HUES6 (cell line): ENCODE data around the gene CELSR1.
"Not testable (repeated sequence)": the region's sequence is repeated elsewhere in the genome, so short reads cannot be mapped to it uniquely, and the experiment has no call there.

Experiments
- H3K27ac ChIP-seq: 2 replicates; pipeline ENCODE4 v1.7.0; 2013; ENCODE audit warnings: low read depth, mild to moderate bottlenecking, low read length, inconsistent platforms
- H3K27me3 ChIP-seq: 2 replicates; pipeline ENCODE4 v1.6.1; 2013; ENCODE audit warnings: low read length; ENCODE audit not compliant: control insufficient read depth, insufficient read depth
- H3K36me3 ChIP-seq: 2 replicates; pipeline ENCODE4 v1.6.1; 2013; ENCODE audit warnings: low read length; ENCODE audit not compliant: control insufficient read depth, insufficient read depth
- H3K4me1 ChIP-seq: 2 replicates; pipeline ENCODE4 v1.6.1; 2013; ENCODE audit warnings: low read length; ENCODE audit not compliant: control insufficient read depth, insufficient read depth
- H3K4me3 ChIP-seq: 2 replicates; pipeline ENCODE4 v1.5.1; 2013; ENCODE audit warnings: low read depth, low read length
- H3K9ac ChIP-seq: one replicate; pipeline ENCODE4 v1.6.1; 2013; ENCODE audit warnings: mild to moderate bottlenecking, low read length
- H3K9me3 ChIP-seq: 2 replicates; pipeline ENCODE4 v1.6.1; 2013; ENCODE audit warnings: low read depth, low read length; ENCODE audit not compliant: control insufficient read depth, insufficient read depth

CELSR1 gene

DNA sequence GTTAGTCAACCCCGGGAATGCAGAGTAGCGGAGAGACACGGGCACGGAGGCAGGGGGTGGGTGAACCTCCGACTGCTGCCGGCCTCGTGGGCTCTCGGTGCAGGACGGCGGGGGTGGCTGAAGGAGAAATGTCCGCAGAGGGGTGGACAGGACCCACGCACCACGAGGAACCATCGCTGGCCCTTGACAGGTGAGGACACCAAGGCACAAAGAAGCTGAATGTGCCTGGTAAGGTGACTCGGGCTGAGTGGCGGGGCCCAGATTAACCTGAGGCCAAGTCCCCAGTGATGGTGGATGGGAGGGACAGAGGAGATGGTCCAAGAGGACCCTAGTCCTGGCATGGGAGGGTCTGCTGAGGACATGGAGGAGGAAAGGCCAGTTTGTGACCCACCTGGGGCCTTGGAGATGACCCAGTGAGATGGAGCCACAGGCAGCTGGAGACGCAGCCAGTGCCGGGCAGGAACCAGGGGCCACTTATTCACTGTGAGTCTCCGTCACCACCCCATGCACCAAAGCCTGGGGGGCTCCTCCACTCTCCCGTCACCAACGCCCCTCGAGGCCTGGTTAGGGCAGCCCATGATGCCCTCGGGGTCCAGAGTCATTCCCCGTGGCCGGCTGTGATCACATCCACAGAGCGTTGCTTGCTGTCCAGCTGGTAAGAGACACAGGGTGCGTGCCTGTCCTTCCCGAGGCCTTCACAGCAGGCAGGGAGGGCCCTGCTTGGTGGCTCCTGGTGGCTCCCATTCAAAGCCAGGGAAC lies 64.2 kb downstream of the CELSR1 start:
- H3K27me3 ChIP-seq, result no peaks in the 10 kb centered on the region
- H3K9me3 ChIP-seq, result peaks cover 6% of the 10 kb centered on the region; the same call in 1 of the 2 replicates
- no peak overlapping the region for H3K27ac ChIP-seq
- no peaks in the 10 kb centered on the region for H3K36me3 ChIP-seq
- H3K4me1 ChIP-seq, result peaks cover 6% of the 10 kb centered on the region; the same call in 1 of the 2 replicates
- no peak overlapping the region for H3K9ac ChIP-seq
- no peak overlapping the region for H3K4me3 ChIP-seq

DNA sequence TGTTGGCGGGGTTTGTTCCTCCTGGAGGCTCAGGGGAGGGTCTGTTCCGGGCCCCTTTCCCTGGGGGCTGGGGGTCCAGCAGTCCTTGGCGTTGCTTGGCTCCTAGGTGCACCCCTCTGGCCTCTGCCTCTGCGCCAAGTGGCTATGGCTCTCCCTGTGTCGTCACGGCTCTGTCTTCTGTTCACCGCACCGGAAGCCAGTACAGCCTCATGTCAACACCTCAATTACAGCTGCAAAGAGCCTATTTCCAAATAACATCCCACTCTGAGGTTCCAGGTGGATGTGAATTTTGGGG lies 64.8 kb downstream of the CELSR1 start:
- Histone ChIP-seq H3K9me3 (peaks cover 6% of the 10 kb centered on the region; the same call in 1 of the 2 replicates), H3K27me3 (no peaks in the 10 kb centered on the region), H3K4me3 (no peak overlapping the region), H3K36me3 (no peaks in the 10 kb centered on the region), H3K4me1 (peaks cover 6% of the 10 kb centered on the region; the same call in 1 of the 2 replicates), H3K27ac (no peak overlapping the region), H3K9ac (no peak overlapping the region)

DNA sequence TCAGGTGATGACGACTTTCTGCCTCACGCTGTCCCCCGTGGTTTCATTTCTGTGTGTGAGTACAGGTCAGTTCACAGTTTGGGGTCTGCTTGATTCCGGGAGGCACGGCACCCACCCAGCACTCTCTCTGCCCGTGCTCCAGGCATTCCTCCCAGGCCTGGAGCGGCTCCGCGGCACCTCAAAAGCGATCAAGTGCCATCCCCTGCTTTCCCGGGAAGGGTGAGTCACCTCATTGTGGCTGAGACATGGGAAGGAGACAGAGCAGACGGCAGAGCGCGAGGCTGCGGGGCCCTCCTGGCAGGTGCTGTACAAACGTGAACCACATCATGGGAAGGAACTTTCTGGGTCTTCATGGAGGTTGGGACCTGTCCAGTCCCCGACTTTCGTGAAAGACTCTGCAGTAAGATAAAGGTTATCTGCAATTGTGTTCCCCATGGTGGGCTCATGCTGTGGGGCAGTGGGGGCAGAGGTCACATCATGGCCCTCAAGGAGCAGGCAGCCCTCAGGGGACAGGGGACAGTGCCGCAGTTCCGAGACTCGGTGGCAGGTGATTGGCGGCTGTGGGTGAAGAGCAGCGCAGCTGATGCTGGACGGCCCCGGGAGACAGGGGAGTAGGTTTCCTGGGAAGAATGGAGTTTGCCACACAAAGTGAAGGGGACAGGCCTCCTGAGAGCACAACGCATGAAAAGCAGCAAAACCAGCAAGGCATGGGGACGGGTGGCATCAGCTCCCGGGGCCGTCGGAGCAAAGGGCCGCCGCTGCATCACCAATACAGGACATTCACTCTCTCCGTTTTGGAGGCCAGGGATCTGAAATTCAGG lies 65.3 kb downstream of the CELSR1 start:
- H3K9ac ChIP-seq, result peak overlapping the region; percentile 43
- H3K9me3 ChIP-seq, result peaks cover 6% of the 10 kb centered on the region; the same call in 1 of the 2 replicates
- no peaks in the 10 kb centered on the region for H3K36me3 ChIP-seq
- peaks cover 6% of the 10 kb centered on the region; the same call in 1 of the 2 replicates for H3K4me1 ChIP-seq
- no peaks in the 10 kb centered on the region for H3K27me3 ChIP-seq
- no peak overlapping the region for H3K27ac ChIP-seq
- H3K4me3 ChIP-seq, result no peak overlapping the region

DNA sequence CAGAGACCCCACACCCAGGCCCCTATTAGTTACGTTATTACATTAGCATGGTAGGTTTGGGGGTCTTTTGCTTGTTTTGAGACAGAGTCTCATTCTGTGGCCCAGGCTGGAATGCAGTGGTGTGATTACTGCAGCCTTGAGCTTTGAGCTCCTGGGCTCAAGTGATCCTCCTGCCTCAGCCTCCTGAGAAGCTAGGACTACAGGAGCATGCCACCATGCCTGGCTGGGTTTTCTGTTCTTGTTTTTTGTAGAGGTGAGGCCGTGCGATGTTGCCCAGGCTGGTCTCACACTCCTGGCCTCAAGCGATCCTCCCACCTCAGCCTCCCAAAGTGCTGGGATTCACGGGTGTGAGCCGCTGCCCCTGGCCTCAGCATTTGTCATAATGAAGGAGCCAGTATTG lies 66.1 kb downstream of the CELSR1 start:
- H3K27me3 ChIP-seq, H3K36me3 ChIP-seq, H3K9ac ChIP-seq, H3K4me1 ChIP-seq, H3K9me3 ChIP-seq, H3K27ac ChIP-seq, H3K4me3 ChIP-seq: not testable (repeated sequence)

DNA sequence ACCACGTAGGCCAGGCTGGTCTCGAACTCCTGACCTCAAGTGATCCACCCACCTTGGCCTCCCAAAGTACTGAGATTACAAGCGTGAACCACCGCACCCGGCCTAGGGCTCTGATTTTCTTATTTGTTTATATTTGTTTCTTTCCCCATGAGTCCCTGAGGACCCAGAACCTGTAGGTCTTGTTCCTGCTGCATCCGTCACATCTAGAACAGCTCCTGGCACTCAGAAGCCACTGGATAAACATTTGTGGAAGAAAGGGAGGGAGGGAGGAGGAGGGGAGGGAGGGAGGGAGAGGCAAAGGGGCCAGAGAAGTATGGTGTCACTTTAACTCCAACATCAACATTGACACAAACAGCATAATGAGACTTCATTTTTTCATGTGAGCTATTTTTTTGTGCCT lies 67.7 kb downstream of the CELSR1 start:
- no peaks in the 10 kb centered on the region for H3K9me3 ChIP-seq
- H3K36me3 ChIP-seq, result no peaks in the 10 kb centered on the region
- H3K27ac ChIP-seq, result no peak overlapping the region
- H3K27me3 ChIP-seq, result no peaks in the 10 kb centered on the region
- H3K4me1 ChIP-seq, result peaks cover 6% of the 10 kb centered on the region; the same call in 1 of the 2 replicates
- H3K4me3 ChIP-seq, result no peak overlapping the region
- H3K9ac ChIP-seq, result no peak overlapping the region

DNA sequence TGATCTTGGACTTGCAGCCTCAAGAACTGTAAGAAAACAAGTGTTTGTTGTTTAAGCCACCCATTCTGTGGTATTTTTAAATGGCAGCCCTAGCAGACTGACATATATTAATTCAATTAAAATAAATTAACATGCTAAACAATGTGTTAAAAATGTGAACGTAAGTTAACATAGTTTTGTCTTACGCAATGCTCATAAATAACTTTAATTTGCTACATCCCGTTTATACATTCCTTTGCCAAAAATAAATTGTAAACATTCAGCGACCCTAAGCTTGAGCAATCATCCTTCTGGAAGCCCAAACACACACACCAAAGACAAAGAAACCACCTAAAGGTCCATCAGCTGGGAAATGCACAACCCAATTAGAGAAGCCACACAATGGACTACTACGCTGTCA lies 70.4 kb downstream of the CELSR1 start:
- Histone ChIP-seq H3K4me1 (peaks cover 4% of the 10 kb centered on the region; the same call in 1 of the 2 replicates), H3K4me3 (no peak overlapping the region), H3K27ac (no peak overlapping the region), H3K36me3 (peaks cover 12% of the 10 kb centered on the region; the same call in 1 of the 2 replicates), H3K27me3 (no peaks in the 10 kb centered on the region), H3K9ac (no peak overlapping the region), H3K9me3 (no peaks in the 10 kb centered on the region)

DNA sequence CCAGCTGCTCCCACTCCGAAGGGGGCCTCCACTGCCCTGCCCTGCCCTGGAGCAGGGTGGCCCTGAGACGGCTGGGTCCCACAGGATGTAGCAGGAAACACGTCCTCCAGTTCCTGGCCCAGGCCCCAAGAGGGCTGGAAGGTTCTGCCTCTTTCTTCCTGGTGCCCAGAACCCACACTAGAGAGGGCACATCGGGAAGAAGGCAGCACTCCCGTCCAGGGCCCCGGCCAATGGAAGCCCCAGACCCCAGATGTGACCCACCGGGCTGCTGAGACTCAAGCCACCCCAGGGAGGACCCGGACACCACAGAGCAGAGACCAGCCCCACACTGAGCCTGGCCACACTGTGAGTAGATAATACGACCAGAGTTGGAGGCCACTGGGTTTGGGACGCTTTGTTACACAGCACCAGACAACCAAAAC lies 71.2 kb downstream of the CELSR1 start:
- Histone ChIP-seq H3K27me3 (no peaks in the 10 kb centered on the region), H3K9ac (no peak overlapping the region), H3K36me3 (peaks cover 12% of the 10 kb centered on the region; the same call in 1 of the 2 replicates), H3K4me3 (no peak overlapping the region), H3K27ac (no peak overlapping the region), H3K9me3 (no peaks in the 10 kb centered on the region), H3K4me1 (no peaks in the 10 kb centered on the region; the same call in 1 of the 2 replicates)

DNA sequence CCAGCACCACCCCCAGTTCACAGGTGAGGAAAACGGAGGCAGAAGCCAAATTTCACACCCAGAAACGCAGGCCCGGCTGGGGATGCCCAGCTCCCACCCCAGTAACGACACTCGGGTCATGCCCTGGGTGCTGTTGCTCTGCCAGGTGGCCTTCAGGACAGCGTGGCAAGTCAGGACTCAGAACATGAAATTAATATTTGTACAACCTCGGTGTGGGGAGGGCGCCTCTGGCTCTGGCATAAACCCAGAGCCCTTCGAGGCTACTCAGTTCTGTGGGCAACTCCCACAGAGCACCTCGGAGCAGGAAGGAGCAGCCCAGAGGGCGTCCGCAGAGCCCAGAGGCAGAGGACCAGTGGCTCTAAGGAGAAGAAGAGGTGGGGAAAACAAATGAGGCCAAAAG lies 71.6 kb downstream of the CELSR1 start:
- Histone ChIP-seq H3K4me1 (no peaks in the 10 kb centered on the region; the same call in 1 of the 2 replicates), H3K4me3 (no peak overlapping the region), H3K9ac (no peak overlapping the region), H3K9me3 (no peaks in the 10 kb centered on the region), H3K36me3 (peaks cover 12% of the 10 kb centered on the region; the same call in 1 of the 2 replicates), H3K27ac (no peak overlapping the region), H3K27me3 (no peaks in the 10 kb centered on the region)

DNA sequence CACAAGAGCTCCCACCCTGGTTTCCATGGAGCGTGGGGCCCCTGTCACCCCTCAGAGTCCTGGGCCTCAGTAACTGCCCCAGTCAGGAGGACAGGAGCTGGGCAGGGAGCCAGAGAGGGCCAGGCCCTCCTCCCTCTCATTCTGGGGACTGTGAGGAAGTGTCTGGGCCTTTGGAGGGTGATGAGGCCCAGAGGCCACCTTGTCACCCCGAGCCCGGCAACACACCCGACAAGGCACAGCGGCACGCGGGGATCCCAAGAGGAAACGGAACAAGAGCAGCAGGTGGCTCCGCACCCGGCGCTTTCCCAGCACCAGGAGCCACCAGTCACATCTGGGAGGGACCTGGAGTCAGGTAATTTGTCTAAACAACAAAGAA lies 72.1 kb downstream of the CELSR1 start:
- Histone ChIP-seq H3K9ac (no peak overlapping the region), H3K4me3 (no peak overlapping the region), H3K27ac (no peak overlapping the region), H3K9me3 (no peaks in the 10 kb centered on the region), H3K4me1 (peaks cover 4% of the 10 kb centered on the region; the same call in 1 of the 2 replicates), H3K27me3 (no peaks in the 10 kb centered on the region), H3K36me3 (peaks cover 12% of the 10 kb centered on the region; the same call in 1 of the 2 replicates)

DNA sequence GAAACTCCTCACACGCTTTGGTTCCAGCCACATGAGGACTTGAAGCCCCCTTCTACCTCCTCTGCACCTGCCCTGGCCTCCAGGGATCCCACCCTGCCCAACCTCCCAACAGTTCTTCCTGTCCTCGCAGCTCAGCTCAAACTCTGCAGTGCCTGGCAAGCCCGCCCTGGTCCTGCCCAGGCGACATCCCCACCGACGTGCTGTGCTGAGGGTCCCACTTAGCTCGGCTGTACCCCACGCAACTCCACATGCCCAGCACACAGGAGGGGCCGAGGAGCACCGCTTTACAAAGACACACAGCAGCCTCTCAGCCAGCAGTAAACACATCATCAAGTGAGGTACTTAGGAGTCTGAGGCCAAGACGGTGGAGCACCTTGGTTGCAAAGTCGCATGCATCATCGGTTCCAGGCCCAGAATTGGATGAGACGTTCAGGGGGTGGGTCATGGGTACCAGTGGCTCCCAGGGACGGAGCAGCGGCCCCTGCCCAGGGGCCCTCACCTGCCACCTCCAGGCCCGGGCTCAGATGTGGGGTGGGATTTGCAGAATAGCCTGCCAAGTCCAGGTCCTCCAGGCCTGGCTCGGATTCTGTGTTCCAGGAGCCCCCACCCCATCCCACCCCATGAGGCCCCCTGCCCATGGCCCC lies 72.6 kb downstream of the CELSR1 start:
- Histone ChIP-seq H3K9ac (no peak overlapping the region), H3K4me1 (peaks cover 4% of the 10 kb centered on the region; the same call in 1 of the 2 replicates), H3K27me3 (no peaks in the 10 kb centered on the region), H3K9me3 (no peaks in the 10 kb centered on the region), H3K4me3 (no peak overlapping the region), H3K36me3 (peaks cover 12% of the 10 kb centered on the region; the same call in 1 of the 2 replicates), H3K27ac (no peak overlapping the region; the same call in 1 of the 2 replicates)
